HG02588 (cell line): ENCODE data around the gene EXOSC2.
"Not testable (repeated sequence)": the region's sequence is repeated elsewhere in the genome, so short reads cannot be mapped to it uniquely, and the experiment has no call there.

ENCODE experiments used
- ATAC-seq: cut with Tn5 transposase; IDR thresholded peaks from one replicate; pipeline ENCODE4 v1.9.1; 2021; ENCODE audit warnings: mild to moderate bottlenecking, moderate library complexity; ENCODE audit not compliant: unreplicated experiment

The EXOSC2 gene

DNA sequence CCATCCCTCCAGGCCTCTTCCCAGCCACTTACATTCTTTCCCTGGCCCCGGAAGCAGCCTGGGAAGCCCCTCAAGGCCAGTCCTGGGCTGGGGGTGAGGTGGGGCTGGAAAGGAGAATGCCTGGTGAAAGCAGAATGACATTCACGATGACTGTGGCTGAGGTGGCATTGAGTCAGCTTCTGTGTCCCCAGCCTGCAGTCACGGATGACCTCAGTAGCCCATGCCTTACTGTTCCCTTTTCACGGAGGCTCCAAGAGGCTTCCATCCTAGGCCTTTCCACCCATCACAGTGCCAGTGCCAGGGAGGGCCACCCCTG is 26.5 kb upstream of the EXOSC2 start:
- no peak for ATAC-seq

DNA sequence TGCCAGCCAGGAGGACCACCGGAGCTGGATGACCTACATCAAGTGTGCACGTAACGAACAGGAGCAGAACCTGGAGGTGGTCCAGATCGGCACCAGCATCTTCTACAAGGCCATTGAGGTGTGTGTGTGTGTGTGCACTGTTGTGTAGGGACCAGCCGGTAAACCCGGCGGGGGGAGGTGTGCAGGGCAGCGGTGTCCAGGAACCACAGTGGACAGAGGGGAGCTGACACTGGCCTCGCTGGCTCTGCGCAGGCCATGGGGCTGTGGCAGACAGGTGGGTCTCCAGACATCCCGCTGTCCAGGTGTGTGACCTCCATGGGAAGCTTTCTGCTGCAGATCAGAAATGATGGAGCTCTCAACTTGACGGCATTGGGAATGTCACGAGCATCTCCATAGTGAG is 25.4 kb upstream of the EXOSC2 start:
- ATAC-seq, result no peak

DNA sequence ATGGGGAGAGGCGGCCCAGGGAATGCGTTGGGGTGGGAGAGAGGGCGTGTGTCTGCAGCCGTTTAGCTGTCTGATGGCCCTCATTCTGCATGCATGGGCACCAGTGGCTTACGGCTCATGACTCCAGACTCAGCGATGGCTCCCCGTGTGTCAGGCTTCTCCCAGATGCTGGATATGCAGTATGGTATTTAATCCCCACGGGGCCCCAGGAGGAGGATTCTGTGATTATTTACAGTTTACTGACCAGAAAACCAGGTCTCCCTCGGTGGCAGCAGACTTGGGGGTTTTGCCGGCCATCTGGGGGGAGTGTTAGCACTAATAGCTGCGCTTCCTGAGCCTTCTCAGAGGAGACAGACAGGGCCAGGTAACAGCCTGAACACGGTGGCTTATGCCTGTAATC is 24.9 kb upstream of the EXOSC2 start:
- ATAC-seq, result no peak

DNA sequence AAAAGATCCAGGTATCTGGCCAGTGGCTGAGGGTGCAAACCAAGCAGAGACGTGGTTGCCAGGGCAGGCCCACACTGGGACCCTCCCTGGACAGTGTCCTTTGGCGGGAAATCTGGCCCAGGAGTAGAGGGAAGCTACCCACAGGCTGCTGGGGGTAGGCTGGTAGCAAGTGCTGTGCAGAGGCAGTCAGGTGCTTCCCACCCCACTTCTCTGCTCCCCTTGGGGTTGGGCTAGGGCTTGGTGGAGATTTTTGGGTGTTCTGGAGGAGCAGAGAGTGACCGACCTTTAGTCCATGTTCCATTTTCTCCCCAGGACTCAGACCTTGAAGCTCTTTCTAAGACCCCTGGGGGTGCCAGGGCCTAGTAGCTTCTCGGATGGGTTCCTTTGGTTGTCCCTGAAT is 23.6 kb upstream of the EXOSC2 start:
- ATAC-seq, result no peak

DNA sequence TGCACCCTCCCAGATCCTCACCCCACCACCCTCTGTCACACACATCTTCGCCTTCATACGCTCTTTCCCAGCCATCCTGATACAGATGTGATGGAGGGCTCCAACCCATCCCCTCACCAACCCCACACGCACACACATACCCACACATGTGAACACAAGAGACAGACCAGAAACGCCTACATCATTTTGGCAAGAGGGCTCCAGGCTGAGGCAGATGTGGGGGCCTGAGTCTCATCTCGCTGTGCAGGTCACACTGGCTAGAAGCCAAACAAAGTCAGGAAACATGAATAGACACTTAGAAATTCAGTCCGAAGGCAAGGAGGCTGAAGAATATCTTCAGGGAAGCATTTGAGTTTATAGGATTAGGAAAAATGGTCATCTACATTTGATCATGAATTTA is 22.9 kb upstream of the EXOSC2 start:
- no peak for ATAC-seq

DNA sequence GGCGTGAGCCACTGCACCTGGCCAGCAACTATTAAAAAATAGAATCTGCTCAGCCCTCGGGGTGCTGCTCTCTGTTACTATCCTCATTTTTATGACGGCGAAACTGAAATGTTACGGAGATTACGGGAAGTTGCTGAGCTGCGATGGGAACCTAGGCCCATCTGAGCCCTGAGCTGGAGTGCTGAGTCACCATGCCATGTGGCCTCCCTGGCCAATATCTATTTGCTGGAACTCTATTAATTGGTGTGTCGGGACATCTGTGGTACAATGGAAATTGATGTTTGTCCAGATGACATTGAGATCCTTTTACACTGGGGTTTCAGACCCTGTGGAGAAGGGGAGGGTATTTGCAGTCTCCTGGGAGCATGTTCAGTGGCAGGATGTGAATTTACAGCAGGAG is 21.1 kb upstream of the EXOSC2 start:
- no peak for ATAC-seq

GRCh38 chr9:130672933-130673615 is 20.5 kb upstream of the EXOSC2 start:
- no peak for ATAC-seq

- ATAC-seq, result no peak
Observed at GRCh38 chr9:130675396-130675795, 18.2 kb upstream of the EXOSC2 start.

DNA sequence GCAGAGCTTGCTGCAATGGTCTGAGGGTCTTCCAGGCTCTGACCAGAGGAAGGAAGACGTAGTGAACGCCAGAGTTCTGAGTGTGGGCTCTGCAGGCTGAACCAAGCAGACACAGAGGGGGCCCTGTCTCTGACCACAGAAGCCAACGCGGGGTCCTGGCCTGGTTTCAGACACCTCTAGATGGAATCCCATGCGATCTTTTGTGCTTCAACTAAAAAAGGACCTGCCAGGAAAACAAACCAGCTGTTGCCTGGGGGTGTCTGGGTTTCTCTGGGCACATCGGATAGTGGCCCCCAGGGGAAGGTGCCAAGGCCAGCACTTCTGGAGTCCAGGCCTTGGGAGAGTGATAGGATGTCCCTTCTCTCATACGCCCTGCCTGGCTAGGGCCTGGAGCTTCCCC is 16.3 kb upstream of the EXOSC2 start:
- ATAC-seq, result no peak

DNA sequence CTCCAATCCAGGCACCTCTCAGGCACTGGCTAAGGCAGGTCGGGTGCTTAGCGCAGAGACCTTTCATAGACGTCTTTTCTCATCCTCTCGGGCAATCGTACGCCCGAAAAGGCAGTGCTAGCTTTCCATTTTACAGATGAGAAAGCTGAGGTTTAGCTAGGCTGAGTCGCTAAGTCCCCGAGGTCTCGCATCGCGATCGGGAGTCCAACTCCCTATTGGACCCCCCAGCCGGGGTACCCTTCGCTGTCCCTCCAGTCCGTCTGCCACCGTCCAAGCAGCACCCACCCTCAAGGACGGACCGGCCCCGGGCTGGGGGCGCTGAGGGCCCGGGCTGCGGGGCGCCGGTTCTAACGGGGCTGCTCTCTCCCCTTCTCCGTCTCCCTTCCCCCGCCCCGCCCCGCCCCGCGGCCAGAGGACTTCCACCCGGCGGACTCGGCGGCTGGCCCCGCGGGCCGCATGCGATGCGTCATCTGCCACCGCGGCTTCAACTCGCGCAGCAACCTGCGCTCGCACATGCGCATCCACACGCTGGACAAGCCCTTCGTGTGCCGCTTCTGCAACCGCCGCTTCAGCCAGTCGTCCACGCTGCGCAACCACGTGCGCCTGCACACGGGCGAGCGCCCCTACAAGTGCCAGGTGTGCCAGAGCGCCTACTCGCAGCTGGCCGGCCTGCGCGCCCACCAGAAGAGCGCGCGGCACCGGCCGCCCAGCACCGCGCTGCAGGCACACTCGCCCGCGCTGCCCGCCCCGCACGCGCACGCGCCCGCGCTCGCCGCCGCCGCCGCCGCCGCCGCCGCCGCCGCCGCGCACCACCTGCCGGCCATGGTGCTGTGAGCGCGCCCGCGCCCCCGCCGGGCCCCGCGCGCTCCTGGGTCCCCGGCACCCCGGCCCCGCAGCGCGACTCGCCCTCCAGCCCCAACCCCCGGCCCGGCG is 12.5 kb upstream of the EXOSC2 start:
- no peak for ATAC-seq

DNA sequence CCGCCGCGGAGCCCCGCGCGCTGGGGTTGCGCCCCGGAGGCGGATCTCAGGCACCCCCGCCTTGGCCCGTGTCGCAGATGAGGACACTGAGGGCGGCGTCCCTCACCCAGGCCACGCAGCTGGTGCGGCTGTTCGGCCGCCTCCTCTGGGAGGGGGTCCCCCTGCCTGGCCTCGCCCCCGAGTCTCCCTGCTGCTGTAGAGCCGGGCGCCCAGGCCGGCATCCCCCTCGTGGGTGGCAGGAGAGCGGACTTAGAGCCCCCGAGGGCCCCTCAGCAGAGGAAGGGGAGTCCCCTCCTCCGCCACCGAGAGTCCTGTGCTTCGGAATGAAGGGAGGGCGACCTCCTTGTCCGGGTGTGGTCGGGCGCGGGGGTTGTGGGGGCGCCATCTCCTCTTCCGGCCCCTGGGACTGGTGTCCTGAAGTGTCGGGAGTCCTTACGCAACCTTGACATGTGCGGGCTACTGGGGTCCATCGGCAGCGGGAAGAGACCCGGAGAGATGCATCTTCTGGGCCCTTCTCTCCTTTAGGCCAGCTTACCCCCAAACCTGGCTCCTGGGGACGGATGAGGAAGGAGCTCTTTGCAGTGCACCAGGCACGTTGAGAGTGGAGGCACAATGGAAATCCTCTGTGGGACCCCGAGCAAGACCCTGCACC is 11.7 kb upstream of the EXOSC2 start:
- no peak for ATAC-seq

DNA sequence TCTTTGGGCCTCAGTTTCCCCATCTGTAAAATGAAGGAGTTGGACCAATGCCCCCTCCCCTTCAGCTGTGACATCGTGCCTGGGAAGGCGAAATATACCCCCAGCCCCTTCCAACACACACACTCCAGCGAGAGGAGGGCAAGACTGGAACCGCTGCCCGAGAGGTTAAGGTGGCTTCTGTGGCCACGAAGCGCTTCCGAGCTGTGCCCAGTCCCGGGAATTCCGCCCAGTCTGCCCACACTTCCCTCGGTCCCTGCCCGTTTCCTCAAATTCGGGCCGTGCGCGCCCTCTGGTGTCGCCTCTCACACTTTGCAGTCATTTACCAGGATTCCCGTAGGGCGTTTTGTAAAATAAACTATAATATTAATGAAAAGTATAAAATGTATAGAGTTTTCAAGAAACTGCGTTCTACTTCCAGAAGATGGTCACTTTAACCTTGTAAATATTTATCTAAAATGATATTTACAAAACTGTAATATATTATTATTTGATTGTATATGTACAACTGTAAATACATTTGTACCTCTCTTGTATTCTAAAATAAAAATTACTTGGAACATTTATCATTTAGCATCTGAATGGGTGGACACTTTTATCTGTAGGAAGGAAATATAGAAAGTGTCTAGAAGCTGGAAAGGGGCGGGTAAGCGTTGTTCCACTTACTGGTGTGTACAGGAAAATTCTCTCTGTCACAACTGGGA is 11.0 kb upstream of the EXOSC2 start:
- ATAC-seq, result no peak

DNA sequence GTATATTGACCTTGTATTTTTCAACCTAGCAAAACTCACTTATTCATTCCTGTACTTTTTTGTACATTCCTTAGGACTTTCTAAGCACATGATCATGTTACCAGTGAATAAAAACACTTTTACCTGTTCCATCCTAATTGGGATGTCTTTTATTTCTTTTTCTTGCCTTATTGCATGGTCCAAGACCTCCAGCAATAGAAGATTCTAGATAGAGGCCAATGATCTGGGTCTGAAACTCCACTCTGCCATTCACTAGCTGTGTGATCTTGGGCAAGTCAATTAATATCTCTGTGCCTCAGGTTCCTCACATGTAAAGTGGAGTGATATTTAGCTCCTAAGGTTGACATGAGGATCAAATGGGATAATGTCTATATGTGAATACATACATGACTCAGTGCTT is 8.5 kb upstream of the EXOSC2 start:
- no peak for ATAC-seq

DNA sequence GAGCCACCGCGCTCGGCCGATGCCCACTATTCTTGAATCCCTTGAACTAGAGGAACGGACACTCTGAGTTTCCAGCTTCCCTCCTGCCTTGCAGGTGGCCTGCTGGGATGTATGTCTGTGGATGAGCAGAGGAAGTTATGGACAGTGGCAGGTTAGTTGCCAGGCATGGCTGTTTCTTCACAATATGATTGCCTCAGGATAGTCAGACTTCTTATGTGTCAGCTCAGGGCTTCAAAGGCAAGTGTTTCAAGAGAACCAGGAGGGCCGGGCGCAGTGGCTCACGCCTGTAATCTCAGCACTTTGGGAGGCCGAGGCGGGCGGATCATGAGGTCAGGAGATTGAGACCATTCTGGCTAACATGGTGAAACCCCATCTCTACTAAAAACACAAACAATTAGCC is 7.6 kb upstream of the EXOSC2 start:
- not testable (repeated sequence) for ATAC-seq

DNA sequence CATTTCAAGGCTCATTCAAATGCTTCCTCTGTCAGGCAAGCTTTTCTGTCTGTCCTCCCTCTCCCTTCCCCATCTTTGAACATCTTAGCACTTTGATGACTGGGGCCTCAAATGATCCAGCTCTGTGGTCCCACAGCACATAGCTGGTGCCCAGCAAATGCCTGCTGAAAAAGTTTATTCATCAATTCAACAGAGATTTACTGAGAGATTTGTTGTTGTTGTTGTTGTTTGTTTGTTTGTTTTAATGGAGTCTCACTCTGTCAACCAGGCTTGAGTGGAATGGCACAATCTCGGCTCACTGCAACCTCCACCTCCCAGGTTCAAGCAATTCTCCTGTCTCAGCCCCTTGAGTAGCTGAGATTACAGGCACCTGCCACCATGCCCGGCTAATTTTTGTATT is 6.0 kb upstream of the EXOSC2 start:
- no peak for ATAC-seq

DNA sequence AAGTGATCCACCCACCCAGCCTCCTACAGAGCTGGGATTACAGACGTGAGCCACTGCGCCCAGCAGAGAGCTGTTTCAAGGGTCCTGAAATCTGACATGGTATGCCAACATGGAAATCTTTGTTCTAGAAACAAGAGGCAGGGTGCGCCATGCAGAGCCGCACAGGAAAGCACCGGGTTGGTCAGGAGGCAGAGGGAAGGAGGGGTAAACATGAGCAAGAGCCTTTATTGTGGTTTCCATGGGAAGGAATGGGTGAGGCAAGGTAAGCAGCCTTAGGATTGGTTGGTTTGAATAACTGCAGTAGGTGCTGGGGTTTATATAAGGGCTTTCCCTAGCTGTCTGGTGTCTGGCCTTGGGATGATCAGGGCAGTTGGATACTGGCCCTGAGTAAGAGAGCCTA is 5.5 kb upstream of the EXOSC2 start:
- ATAC-seq, result no peak

GRCh38 chr9:130689572-130689936 is 4.0 kb upstream of the EXOSC2 start:
- ATAC-seq, result no peak

DNA sequence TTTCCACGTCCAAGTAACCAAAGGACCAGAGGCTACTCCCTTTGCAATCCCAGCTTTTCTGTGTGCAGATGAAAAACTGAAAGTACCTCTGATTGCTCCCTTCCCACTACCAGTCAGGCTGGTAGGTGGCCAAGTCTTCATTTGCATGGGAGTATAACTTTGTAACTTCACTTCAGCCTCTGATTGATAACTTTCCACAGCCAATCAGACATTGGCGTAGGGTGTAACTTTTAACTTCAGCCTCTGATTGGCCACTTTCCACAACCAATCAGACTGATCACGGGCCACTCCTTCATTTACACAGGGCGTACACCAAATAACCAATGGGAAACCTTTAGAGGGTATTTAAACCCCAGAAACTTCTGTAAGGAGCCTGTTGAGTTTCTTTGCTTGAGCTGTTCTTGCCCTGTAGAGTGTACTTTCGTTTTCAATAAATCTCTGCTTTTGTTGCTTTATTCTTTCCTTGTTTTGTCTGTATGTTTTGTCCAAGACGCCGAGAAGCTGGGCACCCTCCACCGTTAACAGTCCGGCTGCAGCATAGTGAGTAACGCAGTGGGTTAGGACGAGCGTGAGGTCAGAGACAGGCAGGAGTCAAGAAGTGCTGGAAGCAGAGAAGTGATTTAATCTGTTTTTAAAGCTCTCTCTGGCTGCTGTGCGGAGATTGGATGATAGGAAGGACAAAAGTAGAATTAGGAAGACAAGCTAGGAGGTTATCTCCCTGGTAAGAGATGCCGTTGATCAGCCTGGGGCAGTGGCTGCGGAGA is 3.5 kb upstream of the EXOSC2 start:
- ATAC-seq, result no peak

DNA sequence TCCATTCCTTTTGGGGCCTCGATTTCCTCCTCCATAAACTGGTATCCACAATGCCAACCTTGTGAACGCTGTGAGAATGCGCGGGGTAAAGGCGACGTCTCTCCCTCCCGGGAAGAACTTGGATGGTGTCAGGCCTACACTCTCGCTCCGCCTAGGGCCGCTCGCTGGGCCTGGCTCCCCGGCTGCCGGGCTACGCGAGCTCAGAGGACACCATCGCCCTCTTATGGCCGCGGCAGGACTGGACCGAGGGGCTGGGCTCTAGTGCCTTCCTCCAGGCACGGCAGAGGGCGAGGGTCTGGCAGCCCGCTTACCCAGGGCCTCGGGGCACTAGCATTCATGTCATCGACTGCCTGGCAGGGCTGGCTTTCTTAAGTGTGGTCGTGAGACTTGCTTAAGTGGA is 1.3 kb upstream of the EXOSC2 start:
- no peak for ATAC-seq

DNA sequence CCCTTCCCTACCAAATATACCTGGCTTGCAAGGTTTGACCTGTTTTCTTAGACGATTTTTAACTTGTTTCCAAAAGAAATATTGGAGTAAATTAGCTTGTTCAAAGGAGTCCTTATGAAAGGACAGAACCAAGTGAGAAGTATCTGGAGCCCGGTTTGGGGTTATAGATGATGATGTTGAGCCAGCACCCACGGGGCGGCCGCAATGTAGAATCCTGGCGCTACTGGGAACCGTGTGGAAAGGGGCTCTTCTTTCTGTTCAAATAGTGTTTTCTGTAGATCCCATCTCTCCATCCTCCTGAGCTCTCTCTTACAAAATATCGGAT is 517 bp upstream of the EXOSC2 start:
- no peak for ATAC-seq

DNA sequence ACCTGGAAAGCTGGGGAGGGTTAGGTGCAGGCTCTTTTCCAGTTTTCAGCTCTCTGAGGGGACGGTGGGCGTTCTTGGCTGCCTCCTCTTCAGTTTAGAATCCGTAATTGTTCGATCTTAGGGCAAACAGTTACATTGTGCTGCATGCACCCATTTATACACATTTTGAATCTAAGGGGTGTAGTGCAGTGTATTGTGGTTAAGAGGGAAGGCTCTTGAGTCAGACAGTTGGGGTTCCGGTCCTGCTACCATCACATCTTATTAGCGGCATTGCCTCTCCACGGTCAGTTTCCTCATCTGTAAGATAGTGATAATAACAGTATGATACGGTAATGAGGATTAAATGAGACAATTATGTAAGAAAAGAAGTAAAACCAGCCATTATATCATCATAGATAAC is 625 bp downstream of the EXOSC2 start:
- no peak for ATAC-seq
